Measurements from ENCODE around the gene ASPA. TPM values are rescaled to one million over a fixed set of nuclear protein-coding genes. Genes with fewer than 3 reads are reported as not detected.

Gene ASPA
- total and polyA plus RNA-seq, 2 donors (not counting 1 experiment from before 2014, with no cell fraction given) = 1.3 to 5.4 TPM

DNA sequence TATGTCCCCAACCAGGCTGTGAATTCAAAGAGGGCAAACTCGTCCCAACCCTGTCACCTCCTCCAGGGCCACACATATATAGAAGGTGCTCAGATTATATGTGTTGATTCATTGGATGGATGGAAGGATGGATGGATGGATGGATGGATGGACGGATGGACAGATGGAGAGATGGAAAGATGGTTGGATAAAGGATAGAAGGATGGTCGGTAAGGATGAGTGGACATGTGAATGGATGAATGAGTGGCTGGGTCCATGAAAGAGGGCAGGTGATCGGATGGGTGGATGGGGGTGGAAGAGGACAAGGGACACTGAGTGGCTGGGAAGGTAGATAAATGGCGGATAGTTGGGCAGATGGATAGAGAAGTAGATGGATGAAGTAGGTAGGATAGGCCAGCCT lies 51.7 kb downstream of the ASPA start:
- Histone ChIP-seq H3K9ac (ENCODE audit: insufficient read depth, low read length) (no peak overlapping the region), H2AFZ (ENCODE audit: low read length) (no peak overlapping the region), H3K79me2 (ENCODE audit: control insufficient read depth, insufficient read depth, low read length) (no peaks in the 10 kb centered on the region), H3K4me1 (ENCODE audit: control insufficient read depth, extremely low read depth, insufficient read depth, low read length) (no peaks in the 10 kb centered on the region), H3K27me3 (ENCODE audit: control insufficient read depth, insufficient read depth, low read length) (no peaks in the 10 kb centered on the region), H3K4me3 (replicated peaks in 1 of 4; ENCODE audit: control extremely low read depth in 1 of 4, insufficient read depth in 1 of 4, low read depth in 3 of 4, low read length in 4 of 4) (no peak overlapping the region), H3K36me3 (ENCODE audit: control insufficient read depth, insufficient read depth, low read length) (no peaks in the 10 kb centered on the region), H4K20me1 (ENCODE audit: control insufficient read depth, extremely low read depth, insufficient read depth, low read length) (no peaks in the 10 kb centered on the region), H3K9me3 (ENCODE audit: control insufficient read depth, insufficient read depth, low read depth, low read length) (no peaks in the 10 kb centered on the region), H3K27ac (ENCODE audit: insufficient read depth, low read length) (no peak overlapping the region), H3K4me2 (ENCODE audit: extremely low read depth, insufficient read depth, low read length) (no peak overlapping the region)
- TF ChIP-seq, protein P1, sequence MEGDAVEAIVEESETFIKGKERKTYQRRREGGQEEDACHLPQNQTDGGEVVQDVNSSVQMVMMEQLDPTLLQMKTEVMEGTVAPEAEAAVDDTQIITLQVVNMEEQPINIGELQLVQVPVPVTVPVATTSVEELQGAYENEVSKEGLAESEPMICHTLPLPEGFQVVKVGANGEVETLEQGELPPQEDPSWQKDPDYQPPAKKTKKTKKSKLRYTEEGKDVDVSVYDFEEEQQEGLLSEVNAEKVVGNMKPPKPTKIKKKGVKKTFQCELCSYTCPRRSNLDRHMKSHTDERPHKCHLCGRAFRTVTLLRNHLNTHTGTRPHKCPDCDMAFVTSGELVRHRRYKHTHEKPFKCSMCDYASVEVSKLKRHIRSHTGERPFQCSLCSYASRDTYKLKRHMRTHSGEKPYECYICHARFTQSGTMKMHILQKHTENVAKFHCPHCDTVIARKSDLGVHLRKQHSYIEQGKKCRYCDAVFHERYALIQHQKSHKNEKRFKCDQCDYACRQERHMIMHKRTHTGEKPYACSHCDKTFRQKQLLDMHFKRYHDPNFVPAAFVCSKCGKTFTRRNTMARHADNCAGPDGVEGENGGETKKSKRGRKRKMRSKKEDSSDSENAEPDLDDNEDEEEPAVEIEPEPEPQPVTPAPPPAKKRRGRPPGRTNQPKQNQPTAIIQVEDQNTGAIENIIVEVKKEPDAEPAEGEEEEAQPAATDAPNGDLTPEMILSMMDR (conservative IDR thresholded peaks at IDR 0.05 in 1 of 2, IDR thresholded peaks at IDR 0.05 in 1 of 2; ENCODE audit: low read depth in 1 of 2, low read length in 2 of 2) = no peak
- no peak for TF ChIP-seq EZH2 (IDR thresholded peaks at IDR 0.05; ENCODE audit: low read length, missing control alignments)
- DNase-seq (ENCODE audit: low read depth in 2 of 2) = no peak

DNA sequence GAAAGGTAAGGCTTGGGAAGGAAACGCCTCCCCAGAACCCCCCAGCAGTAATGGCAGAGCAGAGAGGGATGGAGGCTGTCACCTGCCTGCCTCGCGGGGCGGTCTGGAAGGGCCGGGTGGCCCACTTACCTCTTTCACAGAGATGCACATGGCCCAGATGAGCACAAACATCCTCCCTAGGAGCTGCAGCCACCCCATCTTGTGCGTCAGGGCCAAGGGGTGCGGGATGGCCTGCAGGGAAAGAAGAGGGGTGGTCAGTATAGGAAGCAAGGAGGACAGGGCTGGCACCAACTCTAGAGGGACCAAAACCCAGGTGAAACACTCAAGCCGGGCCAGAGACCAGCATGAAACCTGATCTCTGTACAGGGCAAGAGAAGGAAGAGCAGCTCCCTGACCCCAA lies 52.1 kb downstream of the ASPA start:
- no peak for TF ChIP-seq EZH2 (IDR thresholded peaks at IDR 0.05; ENCODE audit: low read length, missing control alignments)
- TF ChIP-seq, protein P1 (conservative IDR thresholded peaks at IDR 0.05 in 1 of 2, IDR thresholded peaks at IDR 0.05 in 1 of 2; ENCODE audit: low read depth in 1 of 2, low read length in 2 of 2) = no peak
- no peak overlapping the region for H3K4me2 ChIP-seq (ENCODE audit: extremely low read depth, insufficient read depth, low read length)
- no peak for DNase-seq (ENCODE audit: low read depth in 2 of 2)
- no peaks in the 10 kb centered on the region for H4K20me1 ChIP-seq (ENCODE audit: control insufficient read depth, extremely low read depth, insufficient read depth, low read length)
- no peaks in the 10 kb centered on the region for H3K4me1 ChIP-seq (ENCODE audit: control insufficient read depth, extremely low read depth, insufficient read depth, low read length)
- H3K9me3 ChIP-seq (ENCODE audit: control insufficient read depth, insufficient read depth, low read depth, low read length) = no peaks in the 10 kb centered on the region
- no peak overlapping the region for H3K9ac ChIP-seq (ENCODE audit: insufficient read depth, low read length)
- no peak overlapping the region for H2AFZ ChIP-seq (ENCODE audit: low read length)
- no peaks in the 10 kb centered on the region for H3K79me2 ChIP-seq (ENCODE audit: control insufficient read depth, insufficient read depth, low read length)
- H3K27me3 ChIP-seq (ENCODE audit: control insufficient read depth, insufficient read depth, low read length) = no peaks in the 10 kb centered on the region
- H3K36me3 ChIP-seq (ENCODE audit: control insufficient read depth, insufficient read depth, low read length) = no peaks in the 10 kb centered on the region
- no peak overlapping the region for H3K27ac ChIP-seq (ENCODE audit: insufficient read depth, low read length)
- H3K4me3 ChIP-seq (replicated peaks in 1 of 4; ENCODE audit: control extremely low read depth in 1 of 4, insufficient read depth in 1 of 4, low read depth in 3 of 4, low read length in 4 of 4) = no peak overlapping the region

DNA sequence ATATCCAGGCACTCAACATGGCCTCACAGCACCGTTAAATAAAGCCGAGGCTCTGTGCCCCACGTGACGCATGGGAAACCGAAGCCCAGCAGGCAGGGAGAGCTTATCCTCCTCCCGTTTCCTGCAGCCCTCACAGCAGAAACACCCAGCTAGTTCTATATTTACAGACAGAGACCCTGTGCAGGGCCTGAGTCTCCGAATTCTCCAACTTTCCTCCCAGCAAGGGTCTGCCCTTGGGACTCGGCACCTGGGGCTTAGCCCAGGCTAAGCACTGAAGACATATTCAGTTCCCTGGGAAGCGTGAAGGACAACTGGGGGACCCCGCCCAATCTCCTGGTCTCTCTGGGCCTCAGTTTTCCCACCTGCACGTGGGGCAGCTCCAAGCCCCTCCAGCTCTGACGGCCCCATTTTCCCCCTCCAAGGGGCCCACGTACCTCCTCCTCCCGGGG lies 52.6 kb downstream of the ASPA start:
- Histone ChIP-seq H3K4me1 (ENCODE audit: control insufficient read depth, extremely low read depth, insufficient read depth, low read length) (no peaks in the 10 kb centered on the region), H3K27me3 (ENCODE audit: control insufficient read depth, insufficient read depth, low read length) (no peaks in the 10 kb centered on the region)

More for the DNA sequence above, 52.6 kb downstream of the ASPA start:
- no peaks in the 10 kb centered on the region for H3K9me3 ChIP-seq (ENCODE audit: control insufficient read depth, insufficient read depth, low read depth, low read length)
- H3K27ac ChIP-seq (ENCODE audit: insufficient read depth, low read length) = no peak overlapping the region
- no peaks in the 10 kb centered on the region for H4K20me1 ChIP-seq (ENCODE audit: control insufficient read depth, extremely low read depth, insufficient read depth, low read length)
- no peaks in the 10 kb centered on the region for H3K36me3 ChIP-seq (ENCODE audit: control insufficient read depth, insufficient read depth, low read length)
- H2AFZ ChIP-seq (ENCODE audit: low read length) = no peak overlapping the region
- H3K4me2 ChIP-seq (ENCODE audit: extremely low read depth, insufficient read depth, low read length) = no peak overlapping the region
- no peak overlapping the region for H3K9ac ChIP-seq (ENCODE audit: insufficient read depth, low read length)
- H3K4me3 ChIP-seq (replicated peaks in 1 of 4; ENCODE audit: control extremely low read depth in 1 of 4, insufficient read depth in 1 of 4, low read depth in 3 of 4, low read length in 4 of 4) = no peak overlapping the region
- no peak for DNase-seq (ENCODE audit: low read depth in 2 of 2)
- TF ChIP-seq, protein P1 (conservative IDR thresholded peaks at IDR 0.05 in 1 of 2, IDR thresholded peaks at IDR 0.05 in 1 of 2; ENCODE audit: low read depth in 1 of 2, low read length in 2 of 2) = no peak
- no peak for TF ChIP-seq EZH2 (IDR thresholded peaks at IDR 0.05; ENCODE audit: low read length, missing control alignments)
- no peaks in the 10 kb centered on the region for H3K79me2 ChIP-seq (ENCODE audit: control insufficient read depth, insufficient read depth, low read length)
